ENCODE results near the gene USP9X.

- no peak for TF ChIP-seq NFE2L1 (CRISPR knock-in tag; IDR thresholded peaks at IDR 0.05)
- TF ChIP-seq CTCF (IDR thresholded peaks at IDR 0.05): no peak
- TF ChIP-seq SP1 (CRISPR knock-in tag; conservative IDR thresholded peaks at IDR 0.05): no peak
- no peak for TF ChIP-seq USF2 (CRISPR knock-in tag; IDR thresholded peaks at IDR 0.05)
- no peak for TF ChIP-seq ATF2 (CRISPR knock-in tag; IDR thresholded peaks at IDR 0.05; ENCODE audit: borderline replicate concordance, low read depth)
These were observed 190.7 kb downstream of the USP9X start for GRCh38 chrX:41275661-41276609.
